Measurements from ENCODE around the gene NDFIP1.

Gene NDFIP1

GRCh38 chr5:142119051-142119625, 10.6 kb downstream of the NDFIP1 start:
- DNase-seq (ENCODE audit: low read depth) = no peak

- DNase-seq (ENCODE audit: low read depth) = no peak
These were observed 11.8 kb downstream of the NDFIP1 start for GRCh38 chr5:142120247-142120935.

GRCh38 chr5:142122121-142122520, 13.5 kb downstream of the NDFIP1 start:
- DNase-seq (ENCODE audit: low read depth) = no peak

- no peak for DNase-seq (ENCODE audit: low read depth)
These were observed 16.8 kb downstream of the NDFIP1 start for GRCh38 chr5:142125378-142125777.

GRCh38 chr5:142125963-142126362, 17.4 kb downstream of the NDFIP1 start:
- DNase-seq (ENCODE audit: low read depth) = no peak

- DNase-seq (ENCODE audit: low read depth) = no peak
These were observed 20.2 kb downstream of the NDFIP1 start for GRCh38 chr5:142128675-142129208.

GRCh38 chr5:142129446-142130066, 21.0 kb downstream of the NDFIP1 start:
- no peak for DNase-seq (ENCODE audit: low read depth)

- DNase-seq (ENCODE audit: low read depth) = no peak
These were observed 22.8 kb downstream of the NDFIP1 start for GRCh38 chr5:142131394-142131793.

- DNase-seq (ENCODE audit: low read depth) = no peak
These were observed 24.3 kb downstream of the NDFIP1 start for GRCh38 chr5:142132916-142133315.

- DNase-seq (ENCODE audit: low read depth) = no peak
These were observed 25.0 kb downstream of the NDFIP1 start for GRCh38 chr5:142133330-142134206.

GRCh38 chr5:142134331-142135010, 25.9 kb downstream of the NDFIP1 start:
- DNase-seq (ENCODE audit: low read depth) = no peak

- no peak for DNase-seq (ENCODE audit: low read depth)
These were observed 32.9 kb downstream of the NDFIP1 start for GRCh38 chr5:142141463-142141862.

- DNase-seq (ENCODE audit: low read depth) = no peak
These were observed 35.3 kb downstream of the NDFIP1 start for GRCh38 chr5:142143878-142144277.

GRCh38 chr5:142145106-142145900, 36.7 kb downstream of the NDFIP1 start:
- DNase-seq (ENCODE audit: low read depth) = peak; percentile 15

GRCh38 chr5:142149363-142149762, 40.8 kb downstream of the NDFIP1 start:
- DNase-seq (ENCODE audit: low read depth) = no peak

- no peak for DNase-seq (ENCODE audit: low read depth)
These were observed 41.9 kb downstream of the NDFIP1 start for GRCh38 chr5:142150431-142150830.

- no peak for DNase-seq (ENCODE audit: low read depth)
These were observed 43.1 kb downstream of the NDFIP1 start for GRCh38 chr5:142151436-142152383.

GRCh38 chr5:142152384-142152732, 43.8 kb downstream of the NDFIP1 start:
- DNase-seq (ENCODE audit: low read depth) = no peak

GRCh38 chr5:142153674-142154448, 45.3 kb downstream of the NDFIP1 start:
- no peak for DNase-seq (ENCODE audit: low read depth)

All from stimulated activated CD8-positive, alpha-beta memory T cell treated with anti-CD3 and anti-CD28 coated beads, Interleukin-12 subunit alpha, Interleukin-12 subunit beta, amount 100 ng/mL, for 4 hours (primary cell).